ENCODE results near the gene MYL2.
"Not testable (repeated sequence)": the region's sequence is repeated elsewhere in the genome, so short reads cannot be mapped to it uniquely, and the experiment has no call there.

MYL2 gene

DNA sequence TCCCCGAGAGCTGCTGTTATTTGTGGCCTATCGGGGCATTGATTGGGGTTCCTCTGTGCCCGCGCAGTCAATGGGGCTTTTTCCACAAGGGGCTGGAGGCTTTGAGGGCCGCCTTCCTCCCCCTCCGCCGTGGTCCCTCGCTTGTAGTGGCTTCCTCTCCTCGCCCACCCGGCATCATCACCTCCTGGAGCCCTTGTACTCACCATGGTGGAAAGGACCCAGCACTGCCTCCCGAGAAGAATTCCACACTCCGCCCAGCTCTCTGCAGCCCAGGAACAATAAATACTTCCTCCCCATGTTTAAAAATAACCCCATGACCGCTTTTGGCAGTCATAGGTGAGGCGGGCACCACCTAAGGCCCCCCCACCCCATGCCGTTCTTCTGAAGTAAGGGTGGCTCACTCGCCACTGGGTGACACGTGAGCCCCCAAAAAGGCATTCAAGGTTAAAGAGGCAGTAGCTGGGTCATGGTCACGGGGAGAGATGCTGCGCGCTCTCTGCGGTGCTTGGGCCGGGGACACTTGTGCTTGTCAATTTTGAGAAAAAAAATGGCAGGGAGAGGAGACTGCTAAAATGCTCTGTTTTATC, at the start of gene MYL2:
TSS of gene MYL2 (minus strand) at position 256 of the 587 bp plus-strand sequence. CDS start at position 206, 50 bp downstream.
- no peak for DNase-seq (ENCODE audit: low spot score)

DNA sequence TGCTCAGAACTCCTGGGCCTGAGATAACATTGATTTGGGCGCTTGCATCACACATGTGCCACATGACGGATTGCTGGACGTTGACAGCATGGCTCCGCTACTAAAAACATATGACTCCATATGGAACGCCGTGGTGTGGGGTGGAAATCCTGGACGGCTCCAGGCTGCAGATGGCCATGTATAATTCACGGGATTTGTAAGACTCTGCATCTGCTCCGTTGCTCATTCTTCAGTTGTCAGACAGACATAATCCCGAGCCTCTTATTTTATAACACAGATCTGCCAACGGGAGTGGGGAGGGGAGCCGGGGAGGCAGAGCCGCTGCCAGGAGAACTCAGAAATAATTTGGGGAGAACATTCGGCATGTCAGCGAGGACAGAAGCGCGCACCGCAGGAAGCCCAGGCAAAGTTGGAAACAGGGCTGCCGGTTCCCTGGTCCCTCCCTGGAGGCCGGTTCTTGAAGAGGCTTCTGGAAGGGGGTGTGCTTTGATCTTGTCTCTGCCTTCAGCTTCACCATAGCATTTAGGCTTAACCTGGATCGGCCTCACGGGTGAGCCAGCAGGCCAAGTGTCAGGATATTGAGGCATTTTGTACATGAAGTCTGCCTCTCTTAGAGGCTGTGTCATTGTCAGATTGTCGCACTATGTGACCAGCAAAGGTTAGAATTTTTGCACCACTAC, 45.8 kb upstream of the MYL2 start:
- no peak for DNase-seq (ENCODE audit: low spot score)

DNA sequence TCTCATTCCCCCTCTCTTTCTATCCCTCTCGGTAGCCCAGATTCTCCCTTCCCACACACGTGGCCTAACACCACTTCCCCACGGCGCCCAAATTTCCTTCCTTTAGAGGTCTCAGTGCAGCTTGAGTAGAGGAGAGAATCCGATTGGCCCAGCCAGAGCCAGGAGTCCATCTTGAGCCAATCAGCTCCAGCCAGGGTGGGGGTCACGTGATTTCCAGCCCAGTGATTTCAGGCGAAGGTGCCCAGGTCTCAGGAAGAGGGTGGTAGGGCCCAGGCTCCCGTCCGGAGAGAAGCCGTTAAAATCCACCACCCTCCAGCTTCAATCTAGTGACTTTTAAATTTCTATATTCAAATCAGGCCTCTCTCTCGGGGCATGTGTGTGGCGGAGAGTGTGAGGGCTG, 45.2 kb upstream of the MYL2 start:
- DNase-seq (ENCODE audit: low spot score), result no peak

- no peak for DNase-seq (ENCODE audit: low spot score)
Measured at GRCh38 chr12:110960795-110961194, 40.4 kb upstream of the MYL2 start.

DNA sequence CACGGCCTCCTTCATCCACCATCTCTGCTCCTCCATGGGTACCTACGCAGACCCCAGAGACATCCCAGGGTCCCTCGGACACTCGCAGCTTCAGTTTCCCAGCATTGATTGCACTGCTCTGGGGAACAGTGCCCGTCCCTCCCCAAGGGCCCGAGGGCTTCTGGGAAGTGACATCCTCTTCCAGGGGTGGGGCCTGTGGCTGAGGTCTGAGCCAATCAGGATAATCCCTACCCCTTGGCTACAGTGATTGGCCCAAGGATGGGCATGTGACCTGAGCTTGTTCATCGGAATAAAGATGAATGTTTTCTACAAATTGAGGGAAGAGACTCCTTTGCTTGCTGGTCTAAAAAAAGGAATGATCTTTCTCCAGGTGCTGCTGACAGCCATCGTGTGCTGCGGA, 37.3 kb upstream of the MYL2 start:
- no peak for DNase-seq (ENCODE audit: low spot score)

- DNase-seq (ENCODE audit: low spot score), result no peak
Measured at GRCh38 chr12:110957159-110957558, 36.8 kb upstream of the MYL2 start.

- not testable (repeated sequence) for DNase-seq (ENCODE audit: low spot score)
Measured at GRCh38 chr12:110950867-110951266, 30.5 kb upstream of the MYL2 start.

- not testable (repeated sequence) for DNase-seq (ENCODE audit: low spot score)
Measured at GRCh38 chr12:110950466-110950865, 30.1 kb upstream of the MYL2 start.

DNA sequence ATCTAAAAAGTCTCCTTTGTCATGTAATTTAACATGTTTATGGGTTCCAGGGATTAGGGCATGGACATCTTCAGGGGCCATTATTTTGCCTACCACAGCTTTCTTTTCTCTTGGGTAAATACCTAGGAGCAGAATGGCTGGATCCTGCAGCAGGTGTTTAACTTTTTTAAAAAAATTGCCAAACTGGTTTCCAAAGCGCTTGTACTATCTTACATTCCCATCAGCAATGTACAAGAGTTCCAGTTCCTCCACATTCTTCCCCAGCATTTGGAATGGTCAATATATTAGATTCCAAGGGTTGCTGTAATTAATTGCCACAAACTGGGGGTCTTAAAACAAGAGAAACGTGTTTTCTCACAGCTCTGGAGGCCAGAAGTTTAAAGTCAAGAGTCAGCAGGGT, 27.7 kb upstream of the MYL2 start:
- no peak for DNase-seq (ENCODE audit: low spot score)

DNA sequence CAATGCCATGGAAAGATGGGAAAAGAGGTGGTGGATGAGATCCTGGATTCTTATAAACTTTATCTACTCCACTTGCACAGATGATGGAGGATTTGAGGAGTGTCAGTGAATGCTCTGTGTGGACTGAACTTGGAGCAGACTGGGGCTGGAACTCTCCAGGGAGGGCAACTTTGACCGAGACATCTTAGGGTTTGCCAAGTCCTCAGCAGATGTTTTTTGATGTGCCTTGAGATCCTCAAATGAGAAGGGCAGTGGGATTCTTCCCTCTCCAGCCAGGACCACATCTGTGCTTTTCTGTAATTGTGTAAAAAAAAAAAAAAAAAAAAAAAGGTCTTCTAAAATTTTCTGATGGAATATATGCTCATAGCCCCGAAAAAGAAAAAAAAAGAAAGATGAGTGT, 23.0 kb upstream of the MYL2 start:
- no peak for DNase-seq (ENCODE audit: low spot score)

DNA sequence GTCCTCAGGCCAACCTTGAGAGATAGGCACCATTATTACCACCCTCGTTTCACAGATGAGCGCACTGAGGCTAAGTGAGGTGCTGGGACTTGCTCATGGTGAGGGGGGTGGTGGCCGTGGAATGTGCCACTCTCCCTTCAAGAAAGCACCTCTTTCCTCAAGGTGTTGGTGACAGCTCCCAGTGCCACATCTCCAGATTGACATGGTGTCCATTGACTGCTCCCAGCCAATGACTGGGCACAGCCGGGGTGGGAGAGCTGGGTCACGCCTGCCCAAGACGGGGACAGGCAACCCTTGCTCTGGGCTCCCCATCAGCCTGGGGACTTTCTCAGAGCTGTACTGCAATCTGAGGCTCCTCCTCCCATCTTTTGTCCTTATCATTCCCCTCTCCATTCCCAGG, 21.0 kb upstream of the MYL2 start:
- no peak for DNase-seq (ENCODE audit: low spot score)

- DNase-seq (ENCODE audit: low spot score), result no peak
Measured at GRCh38 chr12:110940933-110941332, 20.6 kb upstream of the MYL2 start.

GRCh38 chr12:110940296-110940695, 19.9 kb upstream of the MYL2 start:
- DNase-seq (ENCODE audit: low spot score), result no peak

GRCh38 chr12:110937104-110937641, 16.8 kb upstream of the MYL2 start:
- peak; percentile 50 for DNase-seq (ENCODE audit: low spot score)

DNA sequence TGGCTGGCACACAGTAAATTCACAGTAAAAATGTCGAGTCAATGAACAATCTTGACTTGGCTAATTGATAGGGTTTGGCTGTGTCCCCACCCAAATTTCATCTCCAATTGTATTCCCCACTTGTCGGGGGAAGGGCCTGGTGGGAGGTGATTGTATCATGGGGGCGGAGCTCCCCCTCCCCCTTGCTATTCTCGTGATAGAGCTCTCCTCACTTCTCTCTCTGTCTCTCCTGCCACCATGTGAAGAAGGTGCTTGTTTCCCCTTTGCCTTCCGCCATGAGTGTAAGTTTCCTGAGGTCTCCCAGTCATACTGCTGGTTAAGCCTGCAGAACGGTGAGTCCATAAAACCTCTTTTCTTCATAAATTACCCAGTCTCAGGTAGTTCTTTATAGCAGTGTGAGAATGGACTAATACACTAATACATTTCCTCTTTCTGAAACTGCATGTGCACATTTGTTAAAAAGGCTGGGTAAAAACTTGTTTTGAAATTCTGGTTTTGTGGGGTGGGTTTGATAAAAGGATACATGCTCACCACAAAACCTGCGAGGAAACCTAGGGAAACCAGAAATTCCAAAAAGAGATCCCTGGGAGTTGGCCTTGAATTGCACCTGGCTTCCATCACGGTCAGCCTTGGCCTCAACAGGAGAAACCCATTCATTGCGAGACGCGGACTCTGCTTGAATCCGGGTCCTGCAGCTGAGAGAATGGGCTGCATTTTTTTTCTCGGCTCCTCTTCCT, 16.2 kb upstream of the MYL2 start:
- no peak for DNase-seq (ENCODE audit: low spot score)

GRCh38 chr12:110935588-110935987, 15.2 kb upstream of the MYL2 start:
- DNase-seq (ENCODE audit: low spot score), result no peak

- no peak for DNase-seq (ENCODE audit: low spot score)
Measured at GRCh38 chr12:110934093-110934852, 13.9 kb upstream of the MYL2 start.

DNA sequence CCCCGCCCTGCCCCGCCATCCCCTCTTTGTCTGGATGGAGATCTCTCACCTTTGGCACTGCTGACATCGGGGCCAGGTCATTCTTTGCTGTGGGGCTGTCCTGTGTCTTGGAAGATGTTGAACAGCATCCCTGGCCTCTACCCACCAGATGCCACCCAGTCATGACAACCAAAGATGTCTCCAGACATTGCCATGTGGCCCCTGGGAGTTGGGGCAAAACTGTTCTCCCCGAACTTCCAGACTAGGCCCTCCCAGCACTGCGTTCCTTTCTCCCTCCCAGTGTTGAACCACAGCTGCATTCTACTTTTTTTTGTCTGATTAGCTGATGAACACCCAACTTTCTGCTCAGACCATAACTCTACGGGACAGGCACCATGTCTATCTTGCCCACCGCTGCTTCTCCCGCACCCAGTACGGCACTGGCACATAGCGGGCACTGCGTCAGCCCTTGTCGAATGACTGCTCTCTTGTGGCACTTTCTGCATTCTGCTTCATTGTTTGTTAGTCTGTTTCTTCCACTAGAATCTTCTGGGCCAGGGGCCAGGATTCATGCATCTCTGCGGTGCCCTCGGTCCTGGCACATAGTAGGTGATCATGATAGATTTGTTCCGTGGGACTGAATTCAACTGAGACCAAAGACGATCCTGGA, 13.1 kb upstream of the MYL2 start:
- DNase-seq (ENCODE audit: low spot score), result no peak

GRCh38 chr12:110932046-110932445, 11.7 kb upstream of the MYL2 start:
- DNase-seq (ENCODE audit: low spot score), result no peak

DNA sequence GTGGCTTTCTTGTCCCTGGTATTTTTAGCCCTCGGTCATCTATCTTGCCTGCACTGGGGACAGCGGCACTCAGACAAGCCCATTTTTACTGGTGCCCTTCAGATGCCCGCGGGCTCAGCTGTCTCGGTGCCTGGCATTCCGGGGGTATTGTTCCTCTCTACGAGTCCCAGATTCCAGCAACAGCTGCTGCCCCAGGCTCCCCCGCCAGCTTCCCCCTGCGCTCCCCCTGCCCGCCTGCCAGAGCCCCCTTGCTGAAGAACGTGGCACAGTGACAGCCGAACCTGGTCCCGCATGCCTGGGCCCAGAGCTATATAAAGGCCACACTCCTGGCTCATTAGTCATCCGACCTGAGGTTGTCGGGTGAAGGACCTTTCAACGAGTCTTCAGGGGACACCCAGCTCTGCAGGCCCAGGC, 10.9 kb upstream of the MYL2 start:
- DNase-seq (ENCODE audit: low spot score), result no peak
